Neural progenitor cell (in vitro differentiated cells): ENCODE measurements around the gene SUGCT. TPM values are rescaled to one million over a fixed set of nuclear protein-coding genes. Genes with fewer than 3 reads are reported as not detected.

Experiments used
- DNase-seq: peaks from one replicate; pipeline ENCODE4 v3.0.0-alpha.2; 2016; ENCODE audit warnings: low spot score
- H2AFZ ChIP-seq: fragments of 200-600 bp; sonication (generic); replicated peaks from 2 replicates; pipeline ENCODE4 v1.6.1; 2016; ENCODE audit warnings: antibody characterized with exemption
- H3F3A ChIP-seq: fragments of 200-600 bp; sonication (generic); 2 replicates; pipeline ENCODE4 v1.6.1; 2016; ENCODE audit warnings: antibody characterized with exemption, low read depth
- H3K27ac ChIP-seq: fragments of 200-600 bp; sonication (generic); 2 replicates; pipeline ENCODE4 v1.5.1; 2016; ENCODE audit warnings: mild to moderate bottlenecking
- H3K27me3 ChIP-seq: fragments of 200-600 bp; sonication (generic); 2 replicates; pipeline ENCODE4 v1.6.1; 2016; ENCODE audit warnings: mild to moderate bottlenecking, moderate library complexity
- H3K36me3 ChIP-seq: fragments of 200-600 bp; sonication (generic); 2 replicates; pipeline ENCODE4 v1.5.1; 2016
- H3K4me1 ChIP-seq: fragments of 200-600 bp; sonication (generic); 2 replicates; pipeline ENCODE4 v1.6.1; 2016; ENCODE audit warnings: mixed run types
- H3K4me2 ChIP-seq: fragments of 200-600 bp; sonication (generic); 2 replicates; pipeline ENCODE4 v1.6.1; 2016
- H3K4me3 ChIP-seq: fragments of 200-600 bp; sonication (generic); 2 replicates; pipeline ENCODE4 v1.5.1; 2016
- H3K79me2 ChIP-seq: fragments of 200-600 bp; sonication (generic); 2 replicates; pipeline ENCODE4 v1.6.1; 2016; ENCODE audit warnings: low read depth
- H3K9ac ChIP-seq: fragments of 200-600 bp; sonication (generic); 2 replicates; pipeline ENCODE4 v1.6.1; 2016
- H3K9me3 ChIP-seq: fragments of 200-600 bp; sonication (generic); 2 replicates; pipeline ENCODE4 v1.5.1; 2016; ENCODE audit warnings: low read depth
- H4K20me1 ChIP-seq: fragments of 200-600 bp; sonication (generic); 2 replicates; pipeline ENCODE4 v1.6.1; 2016; ENCODE audit warnings: low read depth
- H3K27ac Mint-ChIP-seq: 3 replicates; pipeline ENCODE4 v1.8.0; 2021; ENCODE audit warnings: mixed read lengths
- H3K27me3 Mint-ChIP-seq: 2 replicates; pipeline ENCODE4 v1.8.0; 2022; ENCODE audit warnings: low read depth, mild to moderate bottlenecking, inconsistent platforms, moderate library complexity, mixed read lengths; ENCODE audit not compliant: insufficient read depth
- H3K36me3 Mint-ChIP-seq: 3 replicates; pipeline ENCODE4 v1.8.0; 2021; ENCODE audit warnings: mixed read lengths
- H3K4me1 Mint-ChIP-seq: 3 replicates; pipeline ENCODE4 v1.8.0; 2021; ENCODE audit warnings: mixed read lengths
- H3K4me3 Mint-ChIP-seq: 3 replicates; pipeline ENCODE4 v1.8.0; 2021; ENCODE audit warnings: mild to moderate bottlenecking, moderate library complexity, mixed read lengths
- H3K9me3 Mint-ChIP-seq: 3 replicates; pipeline ENCODE4 v1.8.0; 2020; ENCODE audit warnings: mixed read lengths
- EZH2 ChIP-seq: fragments of 200-600 bp; sonication (generic); IDR thresholded peaks from 2 replicates; pipeline ENCODE4 v1.6.1; 2017; ENCODE audit warnings: antibody characterized with exemption, mild to moderate bottlenecking, moderate library complexity
- EZH2phosphoT487 ChIP-seq: fragments of 200-600 bp; sonication (generic); IDR thresholded peaks from 2 replicates; pipeline ENCODE4 v1.6.1; 2017; ENCODE audit warnings: antibody characterized with exemption
- total RNA-seq: library from RNA; depleted of rRNA; stranded (reverse); fragments of >200 nt; gene quantifications from 2 replicates; pipeline ENCODE4 v1.2.3, GENCODE V29; 2015; ENCODE audit warnings: low replicate concordance
- TF ChIP-seq, protein P1 (sequence below): fragments of 200-600 bp; sonication (generic); IDR thresholded peaks from 2 replicates; pipeline ENCODE4 v1.5.1; 2017; ENCODE audit warnings: antibody characterized with exemption, mild to moderate bottlenecking

Gene SUGCT
- total RNA-seq, 1 donor from 2014 or later, result 10.1 TPM

DNA sequence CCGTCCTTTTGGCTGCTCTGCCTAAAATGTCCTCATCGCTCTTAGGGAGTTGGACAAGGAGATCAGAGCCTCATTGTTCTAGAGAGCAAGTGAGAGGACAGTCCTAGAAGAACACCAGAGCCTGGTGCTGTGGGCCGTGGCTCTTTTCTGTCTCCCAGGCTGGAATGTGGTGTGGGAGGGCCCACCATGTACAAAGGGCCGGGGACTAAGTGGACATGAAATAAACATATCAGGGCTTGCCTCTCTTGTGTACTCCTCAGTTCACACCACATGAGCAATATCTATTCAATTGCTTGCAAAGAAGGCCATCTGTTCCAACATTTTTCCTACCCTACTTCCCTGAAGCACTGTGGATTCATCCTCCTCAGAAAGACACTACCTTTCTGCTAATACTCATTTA lies 510.4 kb downstream of the SUGCT start:
- Histone ChIP-seq H3K36me3 (no peaks in the 10 kb centered on the region), H3K27me3 (no peaks in the 10 kb centered on the region), H3K4me3 (no peak overlapping the region), H3F3A (no peaks in the 10 kb centered on the region), H3K4me2 (no peak overlapping the region), H2AFZ (no peak overlapping the region), H3K79me2 (no peaks in the 10 kb centered on the region), H3K9ac (no peak overlapping the region), H3K9me3 (no peaks in the 10 kb centered on the region), H4K20me1 (no peaks in the 10 kb centered on the region), H3K4me1 (peaks cover 6% of the 10 kb centered on the region), H3K27ac (no peak overlapping the region)
- TF ChIP-seq, protein P1, sequence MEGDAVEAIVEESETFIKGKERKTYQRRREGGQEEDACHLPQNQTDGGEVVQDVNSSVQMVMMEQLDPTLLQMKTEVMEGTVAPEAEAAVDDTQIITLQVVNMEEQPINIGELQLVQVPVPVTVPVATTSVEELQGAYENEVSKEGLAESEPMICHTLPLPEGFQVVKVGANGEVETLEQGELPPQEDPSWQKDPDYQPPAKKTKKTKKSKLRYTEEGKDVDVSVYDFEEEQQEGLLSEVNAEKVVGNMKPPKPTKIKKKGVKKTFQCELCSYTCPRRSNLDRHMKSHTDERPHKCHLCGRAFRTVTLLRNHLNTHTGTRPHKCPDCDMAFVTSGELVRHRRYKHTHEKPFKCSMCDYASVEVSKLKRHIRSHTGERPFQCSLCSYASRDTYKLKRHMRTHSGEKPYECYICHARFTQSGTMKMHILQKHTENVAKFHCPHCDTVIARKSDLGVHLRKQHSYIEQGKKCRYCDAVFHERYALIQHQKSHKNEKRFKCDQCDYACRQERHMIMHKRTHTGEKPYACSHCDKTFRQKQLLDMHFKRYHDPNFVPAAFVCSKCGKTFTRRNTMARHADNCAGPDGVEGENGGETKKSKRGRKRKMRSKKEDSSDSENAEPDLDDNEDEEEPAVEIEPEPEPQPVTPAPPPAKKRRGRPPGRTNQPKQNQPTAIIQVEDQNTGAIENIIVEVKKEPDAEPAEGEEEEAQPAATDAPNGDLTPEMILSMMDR, result no peak
- TF ChIP-seq EZH2phosphoT487, result no peak
- Mint-ChIP-seq H3K27ac (no peak overlapping the region), H3K27me3 (peaks cover 4% of the 10 kb centered on the region), H3K36me3 (no peaks in the 10 kb centered on the region), H3K4me1 (peaks cover 5% of the 10 kb centered on the region), H3K9me3 (no peaks in the 10 kb centered on the region), H3K4me3 (no peak overlapping the region)
- no peak for DNase-seq

DNA sequence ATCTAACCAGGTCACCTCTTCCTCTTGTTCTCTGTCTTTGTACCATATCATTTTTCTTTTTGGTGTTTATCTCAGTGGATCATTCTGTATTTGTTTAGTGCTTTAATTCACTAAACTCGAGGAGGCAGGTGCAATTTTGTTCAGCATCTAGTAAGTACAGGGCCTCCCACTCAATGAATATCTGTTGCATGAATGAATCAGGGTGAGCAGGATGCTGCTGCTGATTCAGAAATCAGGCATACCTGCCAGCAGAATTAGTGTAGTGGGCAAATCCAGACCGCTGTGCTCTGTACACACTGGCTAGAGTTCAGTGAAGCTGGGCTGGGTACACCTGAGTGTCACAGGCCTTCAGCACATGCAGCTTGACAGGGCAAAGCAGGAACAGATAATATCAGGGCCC lies 511.9 kb downstream of the SUGCT start:
- no peaks in the 10 kb centered on the region for H3K79me2 ChIP-seq
- Mint-ChIP-seq H3K27ac (no peak overlapping the region), H3K36me3 (no peaks in the 10 kb centered on the region)

DNA sequence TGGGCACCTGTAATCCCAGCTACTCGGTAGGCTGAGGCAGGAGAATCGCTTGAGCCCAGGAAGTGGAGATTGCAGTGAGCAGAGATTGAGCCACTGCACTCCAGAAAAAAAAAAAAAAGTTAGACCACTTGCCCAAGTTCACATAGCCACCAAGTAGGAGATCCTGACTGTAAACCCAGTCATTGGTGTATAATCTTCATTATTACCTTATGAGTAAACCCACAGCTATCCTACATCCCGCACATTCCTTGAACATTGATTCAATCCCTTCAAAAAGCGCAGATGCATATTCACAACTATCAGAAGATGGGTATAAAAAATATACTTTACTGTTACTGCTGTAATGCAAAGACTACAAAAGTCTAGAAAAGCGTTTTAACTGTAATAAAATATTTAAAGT lies 512.9 kb downstream of the SUGCT start:
- Histone ChIP-seq H3K4me3 (no peak overlapping the region), H3K27me3 (no peaks in the 10 kb centered on the region), H3K36me3 (peaks cover 5% of the 10 kb centered on the region), H3K79me2 (no peaks in the 10 kb centered on the region), H3K4me2 (no peak overlapping the region), H3K9ac (no peak overlapping the region), H3K9me3 (peaks cover 5% of the 10 kb centered on the region), H3K4me1 (peaks cover 9% of the 10 kb centered on the region), H4K20me1 (no peaks in the 10 kb centered on the region), H3K27ac (no peak overlapping the region), H3F3A (no peaks in the 10 kb centered on the region), H2AFZ (no peak overlapping the region)
- no peaks in the 10 kb centered on the region for H3K36me3 Mint-ChIP-seq
- DNase-seq, result no peak
- TF ChIP-seq EZH2phosphoT487, result no peak
- TF ChIP-seq, protein P1, result no peak
- no peak for TF ChIP-seq EZH2
- H3K27ac Mint-ChIP-seq, result no peak overlapping the region
- no peak overlapping the region for H3K4me3 Mint-ChIP-seq
- H3K4me1 Mint-ChIP-seq, result peaks cover 5% of the 10 kb centered on the region
- H3K9me3 Mint-ChIP-seq, result peaks cover 3% of the 10 kb centered on the region
- peaks cover 2% of the 10 kb centered on the region for H3K27me3 Mint-ChIP-seq

More for the DNA sequence above, 511.9 kb downstream of the SUGCT start:
- H3K27ac ChIP-seq, result no peak overlapping the region
- Mint-ChIP-seq H3K4me1 (peaks cover 5% of the 10 kb centered on the region), H3K27me3 (peaks cover 4% of the 10 kb centered on the region), H3K9me3 (peaks cover 3% of the 10 kb centered on the region), H3K4me3 (no peak overlapping the region)
- H3F3A ChIP-seq, result no peaks in the 10 kb centered on the region
- H3K9me3 ChIP-seq, result peaks cover 5% of the 10 kb centered on the region
- DNase-seq, result no peak
- H2AFZ ChIP-seq, result no peak overlapping the region
- H3K4me3 ChIP-seq, result no peak overlapping the region
- H3K9ac ChIP-seq, result no peak overlapping the region
- H3K36me3 ChIP-seq, result peaks cover 5% of the 10 kb centered on the region
- peaks cover 6% of the 10 kb centered on the region for H3K4me1 ChIP-seq
- H4K20me1 ChIP-seq, result no peaks in the 10 kb centered on the region
- no peak overlapping the region for H3K4me2 ChIP-seq
- H3K27me3 ChIP-seq, result no peaks in the 10 kb centered on the region
- TF ChIP-seq EZH2 (no peak), EZH2phosphoT487 (no peak)
- TF ChIP-seq, protein P1, result no peak
